ENCODE data around the gene TMEM184B.

The TMEM184B gene

DNA sequence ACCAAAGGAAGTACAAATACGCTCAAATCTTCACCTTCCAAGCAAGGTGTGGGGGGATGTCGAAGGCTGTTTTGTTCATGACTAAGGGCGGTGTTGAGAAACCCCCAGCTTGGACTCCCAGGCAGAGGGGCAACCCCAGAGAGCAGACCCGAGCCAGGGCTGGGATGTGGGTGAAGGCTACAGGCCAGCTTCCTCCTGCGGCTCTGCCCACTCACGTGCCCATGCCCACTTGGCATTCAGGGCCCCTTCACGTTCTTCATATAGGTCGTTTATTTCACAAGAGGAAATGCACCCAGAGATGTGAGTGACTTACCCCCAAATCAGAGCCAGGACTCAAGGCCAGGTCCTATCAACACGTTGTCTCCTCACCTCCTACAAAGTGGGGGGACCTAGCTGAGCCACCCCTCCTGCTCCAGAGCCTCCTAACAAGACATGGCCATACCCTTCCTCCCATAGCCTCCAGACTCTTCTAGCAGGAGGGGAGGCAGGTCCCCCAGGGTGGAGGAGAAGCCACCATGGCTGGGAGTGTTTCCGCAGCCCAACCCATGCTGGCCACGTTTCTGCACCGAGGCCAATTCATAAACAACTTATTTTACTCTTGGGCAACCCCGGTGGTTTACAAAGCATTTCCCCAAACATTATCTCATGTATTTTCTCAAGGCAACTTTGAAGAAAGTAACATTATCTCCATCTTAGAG, 22.0 kb downstream of the TMEM184B start:
- Histone ChIP-seq H3K36me3 (ENCODE audit: insufficient read depth, insufficient read length, low read length) (peaks cover 36% of the 10 kb centered on the region), H3K4me3 (ENCODE audit: insufficient read length, low read depth) (no peak overlapping the region), H3K4me1 (ENCODE audit: insufficient read depth, insufficient read length) (no peaks in the 10 kb centered on the region), H3K9me3 (ENCODE audit: insufficient read depth, low read length) (no peaks in the 10 kb centered on the region), H3K9ac (ENCODE audit: insufficient read length, low read depth) (no peak overlapping the region), H3K27me3 (ENCODE audit: insufficient read depth, insufficient read length) (no peaks in the 10 kb centered on the region)
- no peak for TF ChIP-seq SUZ12 (IDR thresholded peaks at IDR 0.05; ENCODE audit: extremely low read depth, insufficient read depth, insufficient read length)
- TF ChIP-seq YY1 (IDR thresholded peaks at IDR 0.05; ENCODE audit: insufficient read depth, insufficient read length), result no peak
- TF ChIP-seq ZNF274 (IDR thresholded peaks at IDR 0.05; ENCODE audit: low read depth, low read length), result no peak
- DNase-seq (ENCODE audit: low read depth, low spot score), result no peak

DNA sequence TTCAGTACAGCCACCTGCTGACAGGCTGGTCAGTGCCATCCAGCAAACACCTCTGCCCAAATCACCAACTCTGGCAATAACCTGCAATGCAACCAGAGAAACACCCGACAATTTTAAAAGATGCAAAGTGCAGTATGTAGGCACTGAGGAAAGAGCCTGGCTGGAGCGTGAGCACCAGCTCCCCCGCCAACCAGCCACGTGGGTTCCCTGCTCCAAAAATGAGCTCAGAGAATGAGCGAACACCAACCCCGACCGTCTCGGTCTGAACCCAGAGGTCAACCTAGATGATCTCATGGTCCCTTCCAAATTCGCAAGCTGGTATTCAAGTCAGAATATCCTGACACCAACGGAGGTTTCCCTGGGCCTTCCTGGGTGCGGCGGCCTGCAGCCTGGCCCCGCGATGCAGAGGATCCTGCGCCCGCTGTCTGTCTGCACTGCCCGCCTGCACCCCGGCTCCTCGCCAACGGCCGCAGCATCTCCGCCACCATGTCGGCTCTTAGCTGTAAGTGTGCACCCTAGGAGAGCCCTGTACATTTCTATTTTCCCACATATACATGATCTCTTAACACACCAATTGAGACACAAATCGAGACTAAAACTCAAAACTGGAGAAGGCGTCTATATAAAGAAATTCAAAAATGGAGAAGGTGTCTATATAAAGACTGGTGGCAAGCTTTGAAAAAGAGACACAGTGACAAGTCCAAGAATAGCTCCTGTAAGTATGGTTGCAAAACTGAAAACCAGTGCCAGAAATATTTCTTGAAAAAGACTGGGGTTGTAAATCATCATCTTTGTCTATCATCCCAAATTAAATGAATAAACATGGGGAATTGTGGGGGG, 22.8 kb downstream of the TMEM184B start:
- no peaks in the 10 kb centered on the region for H3K4me1 ChIP-seq (ENCODE audit: insufficient read depth, insufficient read length)
- no peak for TF ChIP-seq ZNF274 (IDR thresholded peaks at IDR 0.05; ENCODE audit: low read depth, low read length)
- TF ChIP-seq YY1 (IDR thresholded peaks at IDR 0.05; ENCODE audit: insufficient read depth, insufficient read length), result no peak
- no peak for TF ChIP-seq SUZ12 (IDR thresholded peaks at IDR 0.05; ENCODE audit: extremely low read depth, insufficient read depth, insufficient read length)
- H3K36me3 ChIP-seq (ENCODE audit: insufficient read depth, insufficient read length, low read length), result peaks cover 40% of the 10 kb centered on the region
- no peak for DNase-seq (ENCODE audit: low read depth, low spot score)
- H3K27me3 ChIP-seq (ENCODE audit: insufficient read depth, insufficient read length), result no peaks in the 10 kb centered on the region
- no peaks in the 10 kb centered on the region for H3K9me3 ChIP-seq (ENCODE audit: insufficient read depth, low read length)
- H3K9ac ChIP-seq (ENCODE audit: insufficient read length, low read depth), result no peak overlapping the region
- H3K4me3 ChIP-seq (ENCODE audit: insufficient read length, low read depth), result no peak overlapping the region

DNA sequence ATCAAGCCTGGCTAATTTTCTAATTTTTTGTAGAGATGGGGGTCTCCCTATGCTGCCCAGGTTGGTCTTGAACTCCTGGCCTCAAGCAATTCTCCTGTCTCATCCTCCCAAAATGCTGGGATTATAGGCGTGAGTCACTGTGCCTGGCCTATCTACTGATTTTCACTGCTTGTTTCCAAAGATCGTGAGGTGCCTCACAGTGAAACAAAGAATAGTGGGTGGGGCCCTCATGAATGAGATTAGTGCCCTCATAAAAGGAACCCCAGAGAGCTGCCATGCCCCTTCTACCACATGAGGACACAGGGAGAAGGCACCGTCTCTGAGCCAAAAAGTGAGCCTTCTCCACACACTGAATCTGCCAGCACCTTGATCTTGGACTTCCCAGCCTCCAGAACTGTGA, 23.5 kb downstream of the TMEM184B start:
- no peaks in the 10 kb centered on the region for H3K9me3 ChIP-seq (ENCODE audit: insufficient read depth, low read length)
- no peaks in the 10 kb centered on the region for H3K27me3 ChIP-seq (ENCODE audit: insufficient read depth, insufficient read length)
- TF ChIP-seq SUZ12 (IDR thresholded peaks at IDR 0.05; ENCODE audit: extremely low read depth, insufficient read depth, insufficient read length), result no peak
- TF ChIP-seq ZNF274 (IDR thresholded peaks at IDR 0.05; ENCODE audit: low read depth, low read length), result no peak
- TF ChIP-seq YY1 (IDR thresholded peaks at IDR 0.05; ENCODE audit: insufficient read depth, insufficient read length), result no peak
- no peak for DNase-seq (ENCODE audit: low read depth, low spot score)
- no peak overlapping the region for H3K9ac ChIP-seq (ENCODE audit: insufficient read length, low read depth)
- H3K36me3 ChIP-seq (ENCODE audit: insufficient read depth, insufficient read length, low read length), result peaks cover 45% of the 10 kb centered on the region
- no peak overlapping the region for H3K4me3 ChIP-seq (ENCODE audit: insufficient read length, low read depth)
- no peaks in the 10 kb centered on the region for H3K4me1 ChIP-seq (ENCODE audit: insufficient read depth, insufficient read length)

DNA sequence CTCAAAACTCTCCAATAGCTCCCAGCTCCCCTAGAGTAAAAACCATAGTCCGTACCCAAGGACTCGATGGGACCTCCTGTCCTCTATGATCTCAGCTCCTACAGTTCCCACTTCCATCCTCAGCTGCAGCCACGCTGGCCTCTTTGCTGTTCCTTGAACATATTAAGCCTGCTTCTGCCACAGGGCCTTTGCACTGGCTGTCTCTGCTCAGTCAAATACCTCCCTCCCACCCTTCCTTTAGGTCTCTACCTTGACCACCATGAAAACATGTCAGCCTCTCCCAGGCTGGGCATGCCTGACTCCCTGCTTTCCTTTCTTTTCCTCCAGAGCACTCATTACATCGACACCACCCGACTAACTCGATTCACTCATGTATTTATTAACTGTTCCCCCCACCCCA, 24.5 kb downstream of the TMEM184B start:
- H3K9me3 ChIP-seq (ENCODE audit: insufficient read depth, low read length), result no peaks in the 10 kb centered on the region
- TF ChIP-seq SUZ12 (IDR thresholded peaks at IDR 0.05; ENCODE audit: extremely low read depth, insufficient read depth, insufficient read length) (no peak), ZNF274 (IDR thresholded peaks at IDR 0.05; ENCODE audit: low read depth, low read length) (no peak), YY1 (IDR thresholded peaks at IDR 0.05; ENCODE audit: insufficient read depth, insufficient read length) (no peak)
- H3K27me3 ChIP-seq (ENCODE audit: insufficient read depth, insufficient read length), result no peaks in the 10 kb centered on the region
- no peak overlapping the region for H3K4me3 ChIP-seq (ENCODE audit: insufficient read length, low read depth)
- no peak overlapping the region for H3K9ac ChIP-seq (ENCODE audit: insufficient read length, low read depth)
- no peak for DNase-seq (ENCODE audit: low read depth, low spot score)
- peaks cover 2% of the 10 kb centered on the region for H3K4me1 ChIP-seq (ENCODE audit: insufficient read depth, insufficient read length)
- peaks cover 54% of the 10 kb centered on the region for H3K36me3 ChIP-seq (ENCODE audit: insufficient read depth, insufficient read length, low read length)

DNA sequence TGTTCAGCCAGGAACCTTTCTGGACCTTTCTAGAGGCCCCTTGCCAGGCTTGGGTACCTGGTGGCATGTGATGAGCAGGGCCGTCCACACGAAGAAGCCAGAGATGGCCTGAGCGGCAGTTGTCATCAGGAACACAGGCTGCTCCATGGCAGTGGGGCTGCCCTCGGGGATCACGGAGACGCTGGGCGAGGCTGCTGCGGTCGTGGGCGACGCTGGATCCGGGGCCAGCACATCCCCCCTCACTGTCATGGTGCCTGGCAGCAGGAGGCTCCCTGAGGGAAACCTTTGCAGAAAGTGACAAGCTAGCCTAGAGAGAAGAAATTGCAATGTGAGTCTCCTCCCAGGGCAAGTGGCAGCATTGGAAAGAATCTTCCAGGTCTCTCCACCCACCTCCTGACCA, 25.1 kb downstream of the TMEM184B start:
- Histone ChIP-seq H3K9me3 (ENCODE audit: insufficient read depth, low read length) (no peaks in the 10 kb centered on the region), H3K36me3 (ENCODE audit: insufficient read depth, insufficient read length, low read length) (peaks cover 56% of the 10 kb centered on the region), H3K9ac (ENCODE audit: insufficient read length, low read depth) (no peak overlapping the region), H3K4me3 (ENCODE audit: insufficient read length, low read depth) (no peak overlapping the region), H3K4me1 (ENCODE audit: insufficient read depth, insufficient read length) (peaks cover 3% of the 10 kb centered on the region), H3K27me3 (ENCODE audit: insufficient read depth, insufficient read length) (no peaks in the 10 kb centered on the region)
- TF ChIP-seq SUZ12 (IDR thresholded peaks at IDR 0.05; ENCODE audit: extremely low read depth, insufficient read depth, insufficient read length), result no peak
- no peak for TF ChIP-seq YY1 (IDR thresholded peaks at IDR 0.05; ENCODE audit: insufficient read depth, insufficient read length)
- TF ChIP-seq ZNF274 (IDR thresholded peaks at IDR 0.05; ENCODE audit: low read depth, low read length), result no peak
- DNase-seq (ENCODE audit: low read depth, low spot score), result no peak

DNA sequence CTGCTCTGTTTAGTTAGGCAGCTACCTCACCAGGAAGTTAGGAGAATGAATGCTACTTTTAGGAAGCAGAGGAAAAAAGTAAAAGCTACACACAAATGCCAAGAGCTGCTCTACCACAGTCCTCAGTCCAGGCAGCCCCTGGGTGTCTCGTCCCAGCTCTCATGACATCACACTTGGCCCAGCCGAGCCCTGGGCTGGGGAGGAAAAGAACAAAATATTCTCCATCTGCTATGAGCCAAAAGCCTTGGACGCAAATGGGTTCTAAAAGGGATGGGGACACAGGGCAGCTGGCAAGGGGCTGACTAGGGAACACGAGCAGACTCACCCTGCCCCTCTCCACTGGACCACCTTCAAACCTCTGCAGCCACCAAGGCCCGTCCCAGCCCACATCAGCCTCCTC, 26.1 kb downstream of the TMEM184B start:
- no peaks in the 10 kb centered on the region for H3K27me3 ChIP-seq (ENCODE audit: insufficient read depth, insufficient read length)
- DNase-seq (ENCODE audit: low read depth, low spot score), result no peak
- no peak for TF ChIP-seq SUZ12 (IDR thresholded peaks at IDR 0.05; ENCODE audit: extremely low read depth, insufficient read depth, insufficient read length)
- TF ChIP-seq ZNF274 (IDR thresholded peaks at IDR 0.05; ENCODE audit: low read depth, low read length), result no peak
- TF ChIP-seq YY1 (IDR thresholded peaks at IDR 0.05; ENCODE audit: insufficient read depth, insufficient read length), result no peak
- H3K9ac ChIP-seq (ENCODE audit: insufficient read length, low read depth), result no peak overlapping the region
- no peaks in the 10 kb centered on the region for H3K9me3 ChIP-seq (ENCODE audit: insufficient read depth, low read length)
- peaks cover 3% of the 10 kb centered on the region for H3K4me1 ChIP-seq (ENCODE audit: insufficient read depth, insufficient read length)
- H3K36me3 ChIP-seq (ENCODE audit: insufficient read depth, insufficient read length, low read length), result peaks cover 56% of the 10 kb centered on the region
- no peak overlapping the region for H3K4me3 ChIP-seq (ENCODE audit: insufficient read length, low read depth)

DNA sequence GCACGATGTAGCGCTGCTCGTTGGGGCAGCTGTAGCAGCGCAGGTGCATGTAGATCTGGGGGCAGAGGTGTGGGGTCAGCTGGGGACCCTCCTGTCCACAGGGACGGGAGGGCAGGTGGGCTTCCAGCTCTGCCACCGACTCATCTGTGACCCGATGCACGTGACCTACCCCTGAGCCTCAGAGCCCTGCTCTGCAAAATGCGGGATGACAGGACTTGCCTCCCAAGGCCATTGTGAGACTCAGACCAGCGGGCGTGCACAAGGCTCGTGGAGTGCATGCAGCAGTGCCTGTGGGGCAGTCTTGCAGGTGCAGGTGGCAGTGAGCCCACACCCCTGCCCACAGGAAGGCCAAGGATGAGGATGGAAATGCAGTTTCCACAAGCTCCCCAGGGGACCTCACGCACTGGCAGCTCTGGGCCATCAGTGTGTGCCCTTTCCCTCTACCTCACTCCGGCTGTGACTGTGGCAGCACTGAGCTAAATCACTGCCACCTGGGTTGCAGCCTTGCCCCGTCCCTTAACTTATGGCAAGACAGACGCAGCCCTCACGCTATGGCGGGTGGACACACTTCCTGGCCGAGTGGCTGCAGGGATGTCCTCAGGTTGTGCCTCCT, 26.7 kb downstream of the TMEM184B start:
- peaks cover 3% of the 10 kb centered on the region for H3K4me1 ChIP-seq (ENCODE audit: insufficient read depth, insufficient read length)
- DNase-seq (ENCODE audit: low read depth, low spot score), result no peak
- TF ChIP-seq ZNF274 (IDR thresholded peaks at IDR 0.05; ENCODE audit: low read depth, low read length), result no peak
- no peak for TF ChIP-seq SUZ12 (IDR thresholded peaks at IDR 0.05; ENCODE audit: extremely low read depth, insufficient read depth, insufficient read length)
- no peak for TF ChIP-seq YY1 (IDR thresholded peaks at IDR 0.05; ENCODE audit: insufficient read depth, insufficient read length)
- H3K36me3 ChIP-seq (ENCODE audit: insufficient read depth, insufficient read length, low read length), result peaks cover 56% of the 10 kb centered on the region
- no peak overlapping the region for H3K4me3 ChIP-seq (ENCODE audit: insufficient read length, low read depth)
- H3K9me3 ChIP-seq (ENCODE audit: insufficient read depth, low read length), result no peaks in the 10 kb centered on the region
- no peak overlapping the region for H3K9ac ChIP-seq (ENCODE audit: insufficient read length, low read depth)
- no peaks in the 10 kb centered on the region for H3K27me3 ChIP-seq (ENCODE audit: insufficient read depth, insufficient read length)

Data from NT2/D1 (cell line).